HPDE6-E6E7 (cell line): ENCODE measurements around the gene GNG7.
"Not testable (repeated sequence)": the region's sequence is repeated elsewhere in the genome, so short reads cannot be mapped to it uniquely, and the experiment has no call there.

Experiments
- DNase-seq: peaks from one replicate; pipeline ENCODE4 v3.0.0; 2011; ENCODE audit warnings: missing footprints; ENCODE audit errors: extremely low spot score

The GNG7 gene

GRCh38 chr19:2675892-2676291 is 26.6 kb downstream of the GNG7 start:
- DNase-seq: no peak

- no peak for DNase-seq
These were observed 32.3 kb downstream of the GNG7 start for GRCh38 chr19:2670217-2670616.

GRCh38 chr19:2668175-2668763 is 34.2 kb downstream of the GNG7 start:
- DNase-seq: no peak

GRCh38 chr19:2667349-2667748 is 35.1 kb downstream of the GNG7 start:
- not testable (repeated sequence) for DNase-seq

- no peak for DNase-seq
These were observed 36.0 kb downstream of the GNG7 start for GRCh38 chr19:2666344-2666994.

GRCh38 chr19:2665103-2665502 is 37.4 kb downstream of the GNG7 start:
- DNase-seq: no peak

GRCh38 chr19:2663920-2664571 is 38.4 kb downstream of the GNG7 start:
- no peak for DNase-seq

- DNase-seq: no peak
These were observed 40.9 kb downstream of the GNG7 start for GRCh38 chr19:2661615-2662014.

GRCh38 chr19:2659856-2660432 is 42.5 kb downstream of the GNG7 start:
- DNase-seq: no peak

- no peak for DNase-seq
These were observed 46.0 kb downstream of the GNG7 start for GRCh38 chr19:2656533-2656932.

- no peak for DNase-seq
These were observed 48.5 kb downstream of the GNG7 start for GRCh38 chr19:2653710-2654707.

- DNase-seq: no peak
These were observed 49.3 kb downstream of the GNG7 start for GRCh38 chr19:2653218-2653617.

GRCh38 chr19:2652504-2653099 is 49.9 kb downstream of the GNG7 start:
- DNase-seq: no peak

GRCh38 chr19:2651002-2651733 is 51.3 kb downstream of the GNG7 start:
- DNase-seq: not testable (repeated sequence)

GRCh38 chr19:2650515-2650914 is 52.0 kb downstream of the GNG7 start:
- no peak for DNase-seq

GRCh38 chr19:2648528-2648937 is 54.0 kb downstream of the GNG7 start:
- peak; percentile 77 for DNase-seq

- DNase-seq: no peak
These were observed 54.4 kb downstream of the GNG7 start for GRCh38 chr19:2648099-2648498.

GRCh38 chr19:2646866-2647535 is 55.5 kb downstream of the GNG7 start:
- no peak for DNase-seq

GRCh38 chr19:2645826-2646225 is 56.7 kb downstream of the GNG7 start:
- no peak for DNase-seq
